HepG2 (cell line): ENCODE data around the gene HS3ST5. TPM values are rescaled to one million over a fixed set of nuclear protein-coding genes. Genes with fewer than 3 reads are reported as not detected.

ENCODE experiments used
- ATF7-NPFF ChIP-seq: sonication (generic); formaldehyde crosslinking; IDR thresholded peaks from 2 replicates; pipeline ENCODE4 v1.8.1; 2023; ENCODE audit warnings: mild to moderate bottlenecking, low read depth, missing genetic modification reagents, moderate library complexity
- FIP1L1 ChIP-seq: fragments of 200-400 bp; formaldehyde crosslinking; IDR thresholded peaks from 2 replicates; pipeline ENCODE4 v1.6.1; 2018; ENCODE audit warnings: low read depth, mild to moderate bottlenecking, low read length, moderate library complexity, borderline replicate concordance; ENCODE audit not compliant: insufficient read depth
- GATAD1 ChIP-seq: IDR thresholded peaks from 2 replicates; pipeline ENCODE4 v1.6.1; 2016; ENCODE audit warnings: missing genetic modification reagents, missing compliant biosample characterization
- JUN ChIP-seq: sonication (generic); formaldehyde crosslinking; IDR thresholded peaks from 2 replicates; pipeline ENCODE4 v1.4.0; 2020; ENCODE audit warnings: mild to moderate bottlenecking, missing genetic modification reagents
- MBNL3 ChIP-seq: fragments of 250-450 bp; sonication (Bioruptor Pico); conservative IDR thresholded peaks from 2 replicates; pipeline ENCODE4 v1.8.0; 2022; ENCODE audit warnings: mild to moderate bottlenecking, inconsistent platforms
- MIER2 ChIP-seq: IDR thresholded peaks from 2 replicates; pipeline ENCODE4 v1.6.1; 2016; ENCODE audit warnings: missing biosample characterization, missing genetic modification reagents
- NONO ChIP-seq, 2 experiments: fragments of 450-650 bp in 1 of 2; sonication (generic) in 1 of 2; formaldehyde crosslinking in 1 of 2; IDR thresholded peaks in 1 of 2; conservative IDR thresholded peaks in 1 of 2; 2 replicates each; pipeline versions ENCODE4 v1.6.1 to v1.8.0; 2017 to 2022; ENCODE audit warnings: mild to moderate bottlenecking in 1 of 2, missing genetic modification reagents in 1 of 2, moderate library complexity in 1 of 2
- RELA ChIP-seq: sonication (generic); formaldehyde crosslinking; IDR thresholded peaks from 2 replicates; pipeline ENCODE4 v1.4.0; 2020; ENCODE audit warnings: missing genetic modification reagents
- RXRB ChIP-seq: IDR thresholded peaks from 2 replicates; pipeline ENCODE4 v1.6.1; 2016; ENCODE audit warnings: borderline replicate concordance, missing genetic modification reagents, missing compliant biosample characterization
- ZNF281 ChIP-seq: sonication (generic); formaldehyde crosslinking; IDR thresholded peaks from 2 replicates; pipeline ENCODE4 v1.4.0; 2020; ENCODE audit warnings: missing genetic modification reagents, borderline replicate concordance
- ZNF879 ChIP-seq: sonication (generic); formaldehyde crosslinking; IDR thresholded peaks from 2 replicates; pipeline ENCODE4 v1.8.1; 2023; ENCODE audit warnings: missing genetic modification reagents
- polyA plus RNA-seq, 8 experiments: library from polyadenylated mRNA; depleted of rRNA in 3 of 8; stranded (reverse) in 7 of 8; unstranded in 1 of 8; fragments of >200 nt; fragmentation: Illumina TruSeq in 4 of 8; extraction: Trizol in 4 of 8; gene quantifications; 2 replicates each; pipeline versions ENCODE4 v1.2.1 to v1.2.3, GENCODE V29; 2011 to 2016; ENCODE audit warnings: low read depth in 4 of 8, missing spikeins in 1 of 8, mixed read lengths in 1 of 8; ENCODE audit not compliant: insufficient read depth in 1 of 8
- total RNA-seq, 5 experiments: library from RNA; depleted of rRNA; stranded (reverse); fragments of >200 nt; fragmentation: Illumina TruSeq; extraction: Trizol; gene quantifications; 2 replicates each; pipeline ENCODE4 v1.2.3, GENCODE V29; 2016; ENCODE audit warnings: low read depth in 1 of 5
- TF ChIP-seq, protein P1 (sequence below): sonication (generic); formaldehyde crosslinking; IDR thresholded peaks from 2 replicates; pipeline ENCODE4 v1.4.0; 2020; ENCODE audit warnings: missing genetic modification reagents, borderline replicate concordance
- TF ChIP-seq, protein P2 (sequence below): IDR thresholded peaks from 2 replicates; pipeline ENCODE4 v1.6.1; 2016; ENCODE audit warnings: missing genetic modification reagents, missing compliant biosample characterization
- TF ChIP-seq, protein P3 (sequence below): sonication (generic); formaldehyde crosslinking; IDR thresholded peaks from 2 replicates; pipeline ENCODE4 v1.5.0; 2020; ENCODE audit warnings: mild to moderate bottlenecking, low read depth, missing genetic modification reagents, borderline replicate concordance
- TF ChIP-seq, protein P4 (sequence below): sonication (generic); formaldehyde crosslinking; IDR thresholded peaks from 2 replicates; pipeline ENCODE4 v1.4.0; 2020; ENCODE audit warnings: missing genetic modification reagents
- TF ChIP-seq, protein P5 (sequence below): sonication (generic); formaldehyde crosslinking; IDR thresholded peaks from 2 replicates; pipeline ENCODE4 v1.5.0; 2020; ENCODE audit warnings: missing genetic modification reagents

HS3ST5 gene
- total and polyA plus RNA-seq, 2 of the 13 experiments (the other 11 are each of a cell fraction or from before 2014, with no cell fraction given), result 1.1 to 1.6 TPM

DNA sequence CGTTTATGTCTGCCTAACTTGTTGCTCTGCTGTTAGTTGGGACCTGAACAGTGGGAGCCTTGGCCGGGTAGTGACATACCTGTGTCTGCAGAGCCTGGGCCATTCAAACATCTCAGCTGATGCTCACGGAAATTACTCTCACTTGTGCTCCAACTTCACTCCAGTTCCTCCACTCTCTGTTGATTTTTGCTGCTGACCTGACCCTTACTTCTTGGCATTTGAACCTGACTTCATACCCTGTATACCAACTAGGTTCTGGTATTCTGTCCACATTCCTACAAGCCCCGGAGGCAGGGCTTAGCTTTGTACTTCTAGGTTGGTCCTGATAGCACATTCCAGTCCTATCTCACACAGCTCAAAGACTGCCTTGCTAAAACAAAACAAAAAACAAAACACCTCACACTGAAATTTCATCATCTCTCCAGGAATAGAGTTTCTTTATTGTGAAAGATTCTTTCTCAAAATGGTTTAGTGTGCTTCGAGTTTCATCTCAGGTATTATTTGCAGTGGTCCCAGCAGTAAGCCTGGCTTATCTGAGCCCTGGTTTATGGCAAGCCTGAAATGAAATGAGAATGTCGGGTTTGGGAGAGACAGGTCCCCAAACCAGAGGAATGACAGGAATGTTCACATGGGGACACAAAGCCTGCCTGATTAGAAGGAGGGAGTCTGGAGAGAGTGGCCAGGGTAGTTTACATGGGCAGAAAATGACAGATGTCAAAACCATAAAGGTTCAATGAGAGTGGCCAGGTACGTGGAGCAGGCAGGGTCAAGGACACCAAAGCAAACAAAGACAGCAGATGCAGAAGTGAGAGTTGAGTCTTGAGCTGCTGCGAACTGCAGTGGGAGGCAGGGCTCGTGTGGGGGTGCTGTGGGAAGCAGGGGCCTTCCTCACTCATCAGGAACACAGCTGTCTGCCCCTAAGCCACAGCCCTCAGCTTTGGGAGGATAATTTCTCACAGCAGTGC is 197.7 kb downstream of the HS3ST5 start (continued):
- TF ChIP-seq NONO (IDR thresholded peaks at IDR 0.05) (no peak), NONO (CRISPR knock-in tag; conservative IDR thresholded peaks at IDR 0.05) (peak; percentile 39; the same call in 1 of the 2 replicates), GATAD1 (CRISPR knock-in tag) (no peak), JUN (CRISPR knock-in tag) (0 out of 2 replicates have a peak, but pooled peaks have one; percentile 27), RXRB (CRISPR knock-in tag) (peak; percentile 76; the same call in 1 of the 2 replicates), FIP1L1 (no peak), ZNF879 (CRISPR knock-in tag) (no peak), ATF7-NPFF (no peak), RELA (CRISPR knock-in tag) (no peak), ZNF281 (CRISPR knock-in tag) (no peak), MIER2 (CRISPR knock-in tag) (peak; percentile 49), MBNL3 (no peak)
- TF ChIP-seq, protein P1, sequence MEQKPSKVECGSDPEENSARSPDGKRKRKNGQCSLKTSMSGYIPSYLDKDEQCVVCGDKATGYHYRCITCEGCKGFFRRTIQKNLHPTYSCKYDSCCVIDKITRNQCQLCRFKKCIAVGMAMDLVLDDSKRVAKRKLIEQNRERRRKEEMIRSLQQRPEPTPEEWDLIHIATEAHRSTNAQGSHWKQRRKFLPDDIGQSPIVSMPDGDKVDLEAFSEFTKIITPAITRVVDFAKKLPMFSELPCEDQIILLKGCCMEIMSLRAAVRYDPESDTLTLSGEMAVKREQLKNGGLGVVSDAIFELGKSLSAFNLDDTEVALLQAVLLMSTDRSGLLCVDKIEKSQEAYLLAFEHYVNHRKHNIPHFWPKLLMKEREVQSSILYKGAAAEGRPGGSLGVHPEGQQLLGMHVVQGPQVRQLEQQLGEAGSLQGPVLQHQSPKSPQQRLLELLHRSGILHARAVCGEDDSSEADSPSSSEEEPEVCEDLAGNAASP (CRISPR knock-in tag), result peak; percentile 88; the same call in 1 of the 2 replicates
- TF ChIP-seq, protein P2, sequence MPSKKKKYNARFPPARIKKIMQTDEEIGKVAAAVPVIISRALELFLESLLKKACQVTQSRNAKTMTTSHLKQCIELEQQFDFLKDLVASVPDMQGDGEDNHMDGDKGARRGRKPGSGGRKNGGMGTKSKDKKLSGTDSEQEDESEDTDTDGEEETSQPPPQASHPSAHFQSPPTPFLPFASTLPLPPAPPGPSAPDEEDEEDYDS (CRISPR knock-in tag), result peak; percentile 16; the same call in 1 of the 2 replicates
- TF ChIP-seq, protein P3, sequence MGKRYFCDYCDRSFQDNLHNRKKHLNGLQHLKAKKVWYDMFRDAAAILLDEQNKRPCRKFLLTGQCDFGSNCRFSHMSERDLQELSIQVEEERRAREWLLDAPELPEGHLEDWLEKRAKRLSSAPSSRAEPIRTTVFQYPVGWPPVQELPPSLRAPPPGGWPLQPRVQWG (CRISPR knock-in tag), result no peak
- TF ChIP-seq, protein P4, sequence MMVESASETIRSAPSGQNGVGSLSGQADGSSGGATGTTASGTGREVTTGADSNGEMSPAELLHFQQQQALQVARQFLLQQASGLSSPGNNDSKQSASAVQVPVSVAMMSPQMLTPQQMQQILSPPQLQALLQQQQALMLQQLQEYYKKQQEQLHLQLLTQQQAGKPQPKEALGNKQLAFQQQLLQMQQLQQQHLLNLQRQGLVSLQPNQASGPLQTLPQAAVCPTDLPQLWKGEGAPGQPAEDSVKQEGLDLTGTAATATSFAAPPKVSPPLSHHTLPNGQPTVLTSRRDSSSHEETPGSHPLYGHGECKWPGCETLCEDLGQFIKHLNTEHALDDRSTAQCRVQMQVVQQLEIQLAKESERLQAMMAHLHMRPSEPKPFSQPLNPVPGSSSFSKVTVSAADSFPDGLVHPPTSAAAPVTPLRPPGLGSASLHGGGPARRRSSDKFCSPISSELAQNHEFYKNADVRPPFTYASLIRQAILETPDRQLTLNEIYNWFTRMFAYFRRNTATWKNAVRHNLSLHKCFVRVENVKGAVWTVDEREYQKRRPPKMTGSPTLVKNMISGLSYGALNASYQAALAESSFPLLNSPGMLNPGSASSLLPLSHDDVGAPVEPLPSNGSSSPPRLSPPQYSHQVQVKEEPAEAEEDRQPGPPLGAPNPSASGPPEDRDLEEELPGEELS (CRISPR knock-in tag), result peak; percentile 86
- TF ChIP-seq, protein P5, sequence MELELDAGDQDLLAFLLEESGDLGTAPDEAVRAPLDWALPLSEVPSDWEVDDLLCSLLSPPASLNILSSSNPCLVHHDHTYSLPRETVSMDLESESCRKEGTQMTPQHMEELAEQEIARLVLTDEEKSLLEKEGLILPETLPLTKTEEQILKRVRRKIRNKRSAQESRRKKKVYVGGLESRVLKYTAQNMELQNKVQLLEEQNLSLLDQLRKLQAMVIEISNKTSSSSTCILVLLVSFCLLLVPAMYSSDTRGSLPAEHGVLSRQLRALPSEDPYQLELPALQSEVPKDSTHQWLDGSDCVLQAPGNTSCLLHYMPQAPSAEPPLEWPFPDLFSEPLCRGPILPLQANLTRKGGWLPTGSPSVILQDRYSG (CRISPR knock-in tag), result no peak
